Neutrophil (primary cell): ENCODE data around the gene LRRC37A3.
"Not testable (repeated sequence)": the region's sequence is repeated elsewhere in the genome, so short reads cannot be mapped to it uniquely, and the experiment has no call there.

Source experiments
- H3K27ac ChIP-seq: fragments of 200-600 bp; sonication (generic); 2 replicates; pipeline ENCODE4 v1.5.1; 2016; ENCODE audit warnings: mild to moderate bottlenecking, moderate library complexity
- H3K27me3 ChIP-seq: fragments of 200-600 bp; sonication (generic); 2 replicates; pipeline ENCODE4 v1.6.0; 2016; ENCODE audit warnings: mild to moderate bottlenecking
- H3K36me3 ChIP-seq: fragments of 200-600 bp; sonication (generic); 2 replicates; pipeline ENCODE4 v1.5.1; 2017
- H3K4me1 ChIP-seq, 2 experiments: fragments of 200-600 bp in 1 of 2; sonication (generic) in 1 of 2; 1 replicate in 1 of 2; 2 replicates in 1 of 2; pipeline versions ENCODE4 v1.5.1 to v1.6.1; 2013 to 2016; ENCODE audit warnings: low read depth in 1 of 2, low read length in 1 of 2, mild to moderate bottlenecking in 1 of 2, moderate library complexity in 1 of 2; ENCODE audit not compliant: control insufficient read depth in 1 of 2, insufficient read depth in 1 of 2
- H3K4me3 ChIP-seq, 2 experiments: fragments of 200-600 bp in 1 of 2; sonication (generic) in 1 of 2; 1 replicate in 1 of 2; 2 replicates in 1 of 2; pipeline ENCODE4 v1.5.1; 2013 to 2016; ENCODE audit warnings: low read depth in 1 of 2, low read length in 1 of 2, mild to moderate bottlenecking in 1 of 2, moderate library complexity in 1 of 2
- H3K9me3 ChIP-seq: fragments of 200-600 bp; sonication (generic); 2 replicates; pipeline ENCODE4 v1.5.1; 2016
- TF ChIP-seq, protein P1 (sequence below): fragments of 200-600 bp; sonication (generic); IDR thresholded peaks from 2 replicates; pipeline ENCODE4 v1.5.1; 2016; ENCODE audit warnings: antibody characterized with exemption

Gene LRRC37A3

GRCh38 chr17:64927444-64927843 is 8.2 kb upstream of the LRRC37A3 start:
- not testable (repeated sequence) for H3K36me3 ChIP-seq, H3K9me3 ChIP-seq, H3K4me3 ChIP-seq, H3K4me1 ChIP-seq, H3K27me3 ChIP-seq
- H3K27ac ChIP-seq: peak overlapping the region; percentile 38
- TF ChIP-seq, protein P1, sequence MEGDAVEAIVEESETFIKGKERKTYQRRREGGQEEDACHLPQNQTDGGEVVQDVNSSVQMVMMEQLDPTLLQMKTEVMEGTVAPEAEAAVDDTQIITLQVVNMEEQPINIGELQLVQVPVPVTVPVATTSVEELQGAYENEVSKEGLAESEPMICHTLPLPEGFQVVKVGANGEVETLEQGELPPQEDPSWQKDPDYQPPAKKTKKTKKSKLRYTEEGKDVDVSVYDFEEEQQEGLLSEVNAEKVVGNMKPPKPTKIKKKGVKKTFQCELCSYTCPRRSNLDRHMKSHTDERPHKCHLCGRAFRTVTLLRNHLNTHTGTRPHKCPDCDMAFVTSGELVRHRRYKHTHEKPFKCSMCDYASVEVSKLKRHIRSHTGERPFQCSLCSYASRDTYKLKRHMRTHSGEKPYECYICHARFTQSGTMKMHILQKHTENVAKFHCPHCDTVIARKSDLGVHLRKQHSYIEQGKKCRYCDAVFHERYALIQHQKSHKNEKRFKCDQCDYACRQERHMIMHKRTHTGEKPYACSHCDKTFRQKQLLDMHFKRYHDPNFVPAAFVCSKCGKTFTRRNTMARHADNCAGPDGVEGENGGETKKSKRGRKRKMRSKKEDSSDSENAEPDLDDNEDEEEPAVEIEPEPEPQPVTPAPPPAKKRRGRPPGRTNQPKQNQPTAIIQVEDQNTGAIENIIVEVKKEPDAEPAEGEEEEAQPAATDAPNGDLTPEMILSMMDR: peak; percentile 78

GRCh38 chr17:64926430-64926829 is 7.2 kb upstream of the LRRC37A3 start:
- not testable (repeated sequence) for H3K27ac ChIP-seq, H3K4me1 ChIP-seq, H3K36me3 ChIP-seq, H3K9me3 ChIP-seq, H3K4me3 ChIP-seq, H3K27me3 ChIP-seq

- H3K4me1 ChIP-seq, H3K4me3 ChIP-seq, H3K9me3 ChIP-seq, H3K27ac ChIP-seq, H3K36me3 ChIP-seq, H3K27me3 ChIP-seq: not testable (repeated sequence)
Measured at GRCh38 chr17:64925244-64925643, 6.0 kb upstream of the LRRC37A3 start.

DNA sequence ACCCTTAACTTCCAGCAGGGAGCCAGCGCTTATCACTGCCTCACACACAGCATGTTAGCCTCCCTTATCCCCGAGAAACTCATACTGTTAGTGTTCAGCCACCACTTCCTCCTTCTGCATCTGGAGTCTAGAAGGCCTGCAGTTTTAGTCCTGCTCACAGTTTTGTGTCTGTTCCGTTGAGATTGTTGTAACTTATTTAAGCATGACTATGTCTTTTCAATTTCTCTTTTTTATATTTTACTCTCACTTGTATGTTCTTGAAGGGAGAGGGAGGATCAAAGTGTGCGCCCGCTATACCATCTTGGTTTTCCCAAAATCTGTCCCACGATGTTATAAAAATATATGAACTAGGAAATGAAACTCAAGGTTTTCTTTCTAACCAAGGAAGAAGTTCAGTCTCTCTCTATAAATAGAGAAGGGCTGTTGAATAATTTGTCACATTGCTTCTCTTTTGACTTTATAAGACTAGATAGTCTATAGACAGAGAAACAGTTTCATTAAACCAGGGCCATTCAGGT is 3.8 kb upstream of the LRRC37A3 start:
- H3K9me3 ChIP-seq, H3K36me3 ChIP-seq, H3K4me3 ChIP-seq, H3K27me3 ChIP-seq: not testable (repeated sequence)
- peak overlapping the region; percentile 43 for H3K27ac ChIP-seq
- H3K4me1 ChIP-seq: peaks cover 10 to 20% of the 10 kb centered on the region in 2 experiments

DNA sequence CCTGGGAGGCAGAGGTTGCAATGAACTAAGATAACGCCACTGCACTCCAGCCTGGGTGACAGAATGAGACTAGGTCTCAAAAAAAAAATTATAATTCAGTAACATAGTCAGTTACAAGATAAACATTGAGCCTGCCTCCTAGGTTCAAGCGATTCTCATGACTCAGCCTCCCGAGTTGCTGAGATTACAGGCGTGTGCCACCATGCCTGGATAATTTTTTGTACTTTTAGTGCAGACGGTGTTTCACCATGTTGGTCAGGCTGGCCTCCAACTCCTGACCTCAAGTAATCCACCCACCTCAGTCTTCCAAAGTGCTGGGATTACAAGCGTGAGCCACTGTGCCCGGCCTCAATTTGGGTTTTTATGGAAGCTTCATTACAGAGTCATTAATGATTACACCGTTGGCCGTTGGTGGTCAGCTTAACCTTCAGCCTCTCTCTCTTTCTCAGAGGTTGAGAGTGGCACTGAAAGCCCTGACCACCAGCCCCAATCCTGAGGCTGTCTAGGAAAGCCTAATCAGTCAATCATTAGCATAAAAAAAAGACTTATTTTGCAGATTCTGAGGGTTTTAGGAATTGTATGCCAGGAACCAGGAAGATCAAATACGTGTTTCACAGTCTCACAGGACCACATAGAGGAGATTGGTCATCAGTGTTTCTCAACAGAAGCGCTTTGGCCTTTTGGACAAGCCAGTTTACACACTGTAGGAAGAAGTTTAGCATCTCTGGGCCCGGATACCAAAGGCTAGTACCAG is 1.3 kb upstream of the LRRC37A3 start:
- Histone ChIP-seq H3K4me3 (peak overlapping the region in 1 of 2 experiments; percentile 79), H3K27me3 (no peaks in the 10 kb centered on the region), H3K4me1 (peaks cover 10 to 16% of the 10 kb centered on the region in 2 experiments), H3K9me3 (no peaks in the 10 kb centered on the region), H3K27ac (no peak overlapping the region), H3K36me3 (no peaks in the 10 kb centered on the region)
- TF ChIP-seq, protein P1: no peak

GRCh38 chr17:64920026-64920418 is 744 bp upstream of the LRRC37A3 start:
- TF ChIP-seq, protein P1: no peak
- no peaks in the 10 kb centered on the region for H3K36me3 ChIP-seq
- no peaks in the 10 kb centered on the region for H3K9me3 ChIP-seq
- peaks cover 10 to 16% of the 10 kb centered on the region in 2 experiments for H3K4me1 ChIP-seq
- H3K27ac ChIP-seq: peak overlapping the region; percentile 96
- H3K4me3 ChIP-seq: peak overlapping the region; percentile 59 to 79
- no peaks in the 10 kb centered on the region for H3K27me3 ChIP-seq

DNA sequence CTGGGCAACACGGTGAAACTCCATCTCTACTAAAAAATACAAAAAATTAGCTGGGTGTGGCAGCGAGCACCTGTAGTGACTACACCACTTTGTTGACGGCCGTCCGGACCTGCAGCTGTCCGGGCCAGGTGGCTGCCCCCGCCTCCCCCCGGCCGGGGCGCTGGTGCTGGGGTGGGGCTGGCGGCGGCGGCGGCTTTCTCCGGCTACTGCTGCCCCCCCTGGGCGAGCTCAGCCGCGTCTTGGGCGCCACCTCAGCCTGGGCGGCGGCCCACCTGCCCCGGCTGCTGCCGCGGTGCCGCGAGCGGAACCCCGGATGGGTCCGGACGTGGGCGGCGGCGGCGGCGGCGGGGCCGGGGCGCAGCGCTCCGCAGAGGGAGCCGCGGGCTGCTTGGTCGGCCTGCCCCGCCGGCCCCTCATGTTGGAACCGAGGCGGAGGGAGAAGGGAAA is 413 bp downstream of the LRRC37A3 start:
- peaks cover 10 to 16% of the 10 kb centered on the region in 2 experiments for H3K4me1 ChIP-seq
- not testable (repeated sequence) for H3K9me3 ChIP-seq, H3K36me3 ChIP-seq, H3K27me3 ChIP-seq
- H3K4me3 ChIP-seq: peak overlapping the region; percentile 59 to 79
- peak overlapping the region; percentile 96 for H3K27ac ChIP-seq

- not testable (repeated sequence) for H3K27ac ChIP-seq, H3K36me3 ChIP-seq, H3K27me3 ChIP-seq
Measured at GRCh38 chr17:64917540-64917939, 1.7 kb downstream of the LRRC37A3 start.

DNA sequence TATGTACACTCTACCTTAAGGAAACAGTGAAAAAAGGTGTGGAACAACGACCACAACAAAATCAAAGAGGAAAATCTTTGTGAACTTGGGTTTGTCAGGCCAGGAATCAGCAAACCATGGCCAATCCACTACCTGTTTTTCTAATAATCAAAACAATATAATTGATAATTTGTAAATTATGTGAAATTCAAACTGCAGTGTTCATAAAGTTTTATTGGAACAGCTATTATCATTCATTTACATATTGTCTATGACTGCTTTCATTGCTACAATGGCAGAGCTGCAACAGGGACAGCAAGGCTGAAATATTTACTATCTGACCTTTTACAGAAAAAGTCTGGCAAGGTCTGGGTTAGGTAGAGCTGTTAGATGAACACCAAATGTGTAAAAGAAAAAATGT is 4.0 kb downstream of the LRRC37A3 start:
- not testable (repeated sequence) for H3K36me3 ChIP-seq, H3K9me3 ChIP-seq, H3K4me3 ChIP-seq, H3K27me3 ChIP-seq, H3K27ac ChIP-seq
- peaks cover 6 to 11% of the 10 kb centered on the region in 2 experiments for H3K4me1 ChIP-seq

More at GRCh38 chr17:64917540-64917939, 1.7 kb downstream of the LRRC37A3 start:
- H3K4me1 ChIP-seq: peaks cover 7 to 10% of the 10 kb centered on the region in 2 experiments
- H3K4me3 ChIP-seq, H3K9me3 ChIP-seq: not testable (repeated sequence)

DNA sequence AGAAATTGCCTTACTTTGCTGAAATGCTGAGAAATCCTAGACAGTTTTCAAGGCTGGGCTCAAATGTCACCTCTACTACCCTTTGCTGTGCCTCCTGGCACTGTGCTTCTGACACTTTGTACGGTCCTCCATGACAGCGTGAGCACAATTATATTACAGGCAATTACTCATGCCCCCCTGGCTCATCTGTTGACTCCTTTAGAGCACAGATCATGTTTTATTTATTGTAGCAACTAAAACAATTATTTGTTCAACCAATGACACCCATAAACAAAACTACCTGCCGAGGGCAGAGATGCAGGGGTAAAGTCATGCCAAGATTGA is 9.1 kb downstream of the LRRC37A3 start:
- H3K4me3 ChIP-seq, H3K27me3 ChIP-seq, H3K9me3 ChIP-seq, H3K36me3 ChIP-seq: not testable (repeated sequence)
- peak overlapping the region; percentile 55 for H3K27ac ChIP-seq
- H3K4me1 ChIP-seq: peaks cover 0 to 15% of the 10 kb centered on the region in 2 experiments
